Gastrocnemius medialis (tissue), 4 donors: ENCODE results near the gene PLCE1.

Source experiments
- CTCF ChIP-seq, 5 experiments: fragments of 450-650 bp in 3 of 5; fragments of 200-600 bp in 2 of 5; sonication (generic) in 2 of 5; IDR thresholded peaks in 4 of 5; conservative IDR thresholded peaks in 1 of 5; 1 replicate in 4 of 5; 2 replicates in 1 of 5; pipeline ENCODE4 v1.5.1; 2016 to 2019; ENCODE audit warnings: antibody characterized with exemption in 5 of 5, mild to moderate bottlenecking in 3 of 5, moderate library complexity in 3 of 5
- POLR2A ChIP-seq, 2 donors: fragments of 450-650 bp; IDR thresholded peaks; one replicate each; pipeline ENCODE4 v1.6.1; 2017; ENCODE audit warnings: antibody characterized with exemption in 2 of 2, mild to moderate bottlenecking in 2 of 2, moderate library complexity in 2 of 2

- no peak for TF ChIP-seq POLR2A (IDR thresholded peaks at IDR 0.05)
- TF ChIP-seq CTCF (IDR thresholded peaks at IDR 0.05 in 4 of 5, conservative IDR thresholded peaks at IDR 0.05 in 1 of 5), result no peak
Measured at GRCh38 chr10:93962973-93963372, 30.8 kb upstream of the PLCE1 start.
